Osteoblast (primary cell): ENCODE results near the gene CD9. TPM values are rescaled to one million over a fixed set of nuclear protein-coding genes. Genes with fewer than 3 reads are reported as not detected.

Experiments used
- DNase-seq: peaks from one replicate; pipeline ENCODE4 v3.0.0; 2011; ENCODE audit warnings: low spot score, mixed read lengths; ENCODE audit not compliant: insufficient read length; ENCODE audit errors: missing footprints
- H2AFZ ChIP-seq: 2 replicates; pipeline ENCODE4 v1.6.0; 2011; ENCODE audit warnings: mild to moderate bottlenecking, low read length
- H3K27ac ChIP-seq: 2 replicates; pipeline ENCODE4 v1.5.1; 2011; ENCODE audit warnings: mild to moderate bottlenecking, low read depth, low read length, moderate library complexity
- H3K27me3 ChIP-seq: 2 replicates; pipeline ENCODE4 v1.6.0; 2012; ENCODE audit warnings: mild to moderate bottlenecking, control low read depth, inconsistent platforms, low read length, moderate library complexity; ENCODE audit not compliant: insufficient read depth
- H3K36me3 ChIP-seq: 2 replicates; pipeline ENCODE4 v1.5.1; 2011; ENCODE audit warnings: mild to moderate bottlenecking, low read length, control low read depth, moderate library complexity; ENCODE audit not compliant: insufficient read depth
- H3K4me1 ChIP-seq: 2 replicates; pipeline ENCODE4 v1.5.1; 2011; ENCODE audit warnings: mild to moderate bottlenecking, low read length, control low read depth, moderate library complexity; ENCODE audit not compliant: insufficient read depth
- H3K4me2 ChIP-seq: 2 replicates; pipeline ENCODE4 v1.6.0; 2011; ENCODE audit warnings: mild to moderate bottlenecking, low read length; ENCODE audit not compliant: insufficient read depth
- H3K4me3 ChIP-seq: fragments of 200-600 bp; sonication (generic); 3 replicates; pipeline ENCODE4 v1.5.1; 2012; ENCODE audit warnings: mild to moderate bottlenecking, low read length, inconsistent platforms; ENCODE audit not compliant: insufficient read depth
- H3K79me2 ChIP-seq: 2 replicates; pipeline ENCODE4 v1.6.0; 2012; ENCODE audit warnings: mild to moderate bottlenecking, low read length, control low read depth, inconsistent platforms; ENCODE audit not compliant: insufficient read depth
- H3K9me3 ChIP-seq: 2 replicates; pipeline ENCODE4 v1.5.1; 2011; ENCODE audit warnings: low read depth, low read length, control low read depth
- H4K20me1 ChIP-seq: 2 replicates; pipeline ENCODE4 v1.6.0; 2012; ENCODE audit warnings: mild to moderate bottlenecking, low read length, control low read depth; ENCODE audit not compliant: insufficient read depth
- CTCF ChIP-seq: IDR thresholded peaks from 2 replicates; pipeline ENCODE4 v1.5.1; 2011; ENCODE audit warnings: mild to moderate bottlenecking, low read depth, low read length, moderate library complexity; ENCODE audit errors: extremely low read depth
- total RNA-seq: library from RNA; depleted of rRNA; stranded (reverse); fragments of >200 nt; gene quantifications from 2 replicates; pipeline ENCODE4 v1.2.3, GENCODE V29; 2012

CD9 gene
- total RNA-seq, 1 donor, result 34.4 TPM

- H3K4me1 ChIP-seq, result peaks cover 5% of the 10 kb centered on the region
- peak; percentile 71 for DNase-seq
- H4K20me1 ChIP-seq, result no peaks in the 10 kb centered on the region
- no peak for TF ChIP-seq CTCF
- H3K79me2 ChIP-seq, result no peaks in the 10 kb centered on the region
- H3K4me3 ChIP-seq, result no peak overlapping the region
- H3K9me3 ChIP-seq, result no peaks in the 10 kb centered on the region
- H3K27me3 ChIP-seq, result peaks cover 7% of the 10 kb centered on the region
- no peak overlapping the region for H3K27ac ChIP-seq
- H3K4me2 ChIP-seq, result no peak overlapping the region
- H2AFZ ChIP-seq, result no peak overlapping the region
- no peaks in the 10 kb centered on the region for H3K36me3 ChIP-seq
Observed at GRCh38 chr12:6266541-6266966, 66.4 kb downstream of the CD9 start.

GRCh38 chr12:6266971-6267721, 66.9 kb downstream of the CD9 start:
- Histone ChIP-seq H3K4me3 (no peak overlapping the region), H4K20me1 (no peaks in the 10 kb centered on the region), H2AFZ (peak overlapping the region; percentile 51), H3K36me3 (no peaks in the 10 kb centered on the region), H3K9me3 (no peaks in the 10 kb centered on the region), H3K4me2 (no peak overlapping the region), H3K27me3 (peaks cover 7% of the 10 kb centered on the region), H3K79me2 (no peaks in the 10 kb centered on the region), H3K27ac (peak overlapping the region; percentile 45), H3K4me1 (peaks cover 5% of the 10 kb centered on the region)
- peak; percentile 84 for DNase-seq
- no peak for TF ChIP-seq CTCF

- H3K27ac ChIP-seq, result no peak overlapping the region
- peak; percentile 13 for DNase-seq
- peaks cover 12% of the 10 kb centered on the region for H3K27me3 ChIP-seq
- no peak overlapping the region for H3K4me3 ChIP-seq
- H3K4me1 ChIP-seq, result peaks cover 5% of the 10 kb centered on the region
- TF ChIP-seq CTCF, result no peak
- H3K36me3 ChIP-seq, result no peaks in the 10 kb centered on the region
- H3K4me2 ChIP-seq, result no peak overlapping the region
- H2AFZ ChIP-seq, result no peak overlapping the region
- H4K20me1 ChIP-seq, result no peaks in the 10 kb centered on the region
- H3K9me3 ChIP-seq, result no peaks in the 10 kb centered on the region
- no peaks in the 10 kb centered on the region for H3K79me2 ChIP-seq
Observed at GRCh38 chr12:6268484-6269157, 68.4 kb downstream of the CD9 start.

- no peaks in the 10 kb centered on the region for H3K36me3 ChIP-seq
- no peaks in the 10 kb centered on the region for H3K9me3 ChIP-seq
- no peak overlapping the region for H3K4me3 ChIP-seq
- H2AFZ ChIP-seq, result no peak overlapping the region
- H3K27me3 ChIP-seq, result peaks cover 9% of the 10 kb centered on the region
- DNase-seq, result no peak
- H3K79me2 ChIP-seq, result no peaks in the 10 kb centered on the region
- peaks cover 5% of the 10 kb centered on the region for H3K4me1 ChIP-seq
- H4K20me1 ChIP-seq, result no peaks in the 10 kb centered on the region
- H3K27ac ChIP-seq, result no peak overlapping the region
- H3K4me2 ChIP-seq, result no peak overlapping the region
- no peak for TF ChIP-seq CTCF
Observed at GRCh38 chr12:6269986-6270385, 69.8 kb downstream of the CD9 start.
